ENCODE measurements around the gene TAL2. TPM values are rescaled to one million over a fixed set of nuclear protein-coding genes. Genes with fewer than 3 reads are reported as not detected.

Gene TAL2
- total RNA-seq, 1 experiment from 2014 or later, result not detected

GRCh38 chr9:105656131-105656921, 5.9 kb upstream of the TAL2 start:
- Histone ChIP-seq H3K27me3 (replicated peaks) (peaks cover 12% of the 10 kb centered on the region), H3K27ac (no peak overlapping the region), H3K36me3 (no peaks in the 10 kb centered on the region), H3K4me3 (peak overlapping the region; percentile 40), H3K9me3 (replicated peaks) (no peaks in the 10 kb centered on the region), H3K4me1 (replicated peaks) (peaks cover 16% of the 10 kb centered on the region)
- peak in 1 of 2 experiments; percentile 15 for DNase-seq (ENCODE audit: low read depth in 1 of 2, low spot score in 2 of 2)

GRCh38 chr9:105658351-105658750, 3.9 kb upstream of the TAL2 start:
- Histone ChIP-seq H3K9me3 (replicated peaks) (no peaks in the 10 kb centered on the region), H3K36me3 (no peaks in the 10 kb centered on the region), H3K27me3 (replicated peaks) (peaks cover 12% of the 10 kb centered on the region), H3K4me1 (replicated peaks) (peaks cover 25% of the 10 kb centered on the region), H3K27ac (no peak overlapping the region), H3K4me3 (no peak overlapping the region)
- DNase-seq (ENCODE audit: low read depth in 1 of 2, low spot score in 2 of 2), result no peak

- H3K4me3 ChIP-seq, result no peak overlapping the region
- peak overlapping the region; percentile 35 for H3K27ac ChIP-seq
- no peaks in the 10 kb centered on the region for H3K36me3 ChIP-seq
- no peaks in the 10 kb centered on the region for H3K9me3 ChIP-seq (replicated peaks)
- H3K4me1 ChIP-seq (replicated peaks), result peaks cover 23% of the 10 kb centered on the region
- no peak for DNase-seq (ENCODE audit: low read depth in 1 of 2, low spot score in 2 of 2)
- peaks cover 8% of the 10 kb centered on the region for H3K27me3 ChIP-seq (replicated peaks)
Measured at GRCh38 chr9:105661011-105661410, 1.2 kb upstream of the TAL2 start.

GRCh38 chr9:105663914-105664313, 1.7 kb downstream of the TAL2 start:
- Histone ChIP-seq H3K36me3 (no peaks in the 10 kb centered on the region), H3K9me3 (replicated peaks) (no peaks in the 10 kb centered on the region), H3K4me1 (replicated peaks) (peaks cover 16% of the 10 kb centered on the region), H3K27ac (no peak overlapping the region), H3K4me3 (no peak overlapping the region), H3K27me3 (replicated peaks) (0 out of 2 replicates have a peak, but pooled peaks cover 3% of the 10 kb centered on the region)
- DNase-seq (ENCODE audit: low read depth in 1 of 2, low spot score in 2 of 2), result no peak

GRCh38 chr9:105667867-105668266, 5.6 kb downstream of the TAL2 start:
- no peak for DNase-seq (ENCODE audit: low read depth in 1 of 2, low spot score in 2 of 2)
- Histone ChIP-seq H3K4me3 (no peak overlapping the region), H3K36me3 (no peaks in the 10 kb centered on the region), H3K27me3 (replicated peaks) (0 out of 2 replicates have a peak, but pooled peaks cover 3% of the 10 kb centered on the region), H3K9me3 (replicated peaks) (no peaks in the 10 kb centered on the region), H3K4me1 (replicated peaks) (no peaks in the 10 kb centered on the region), H3K27ac (no peak overlapping the region)

GRCh38 chr9:105670315-105670714, 8.1 kb downstream of the TAL2 start:
- Histone ChIP-seq H3K36me3 (no peaks in the 10 kb centered on the region), H3K27ac (no peak overlapping the region), H3K4me1 (replicated peaks) (no peaks in the 10 kb centered on the region), H3K27me3 (replicated peaks) (0 out of 2 replicates have a peak, but pooled peaks cover 3% of the 10 kb centered on the region), H3K9me3 (replicated peaks) (no peaks in the 10 kb centered on the region), H3K4me3 (no peak overlapping the region)
- DNase-seq (ENCODE audit: low read depth in 1 of 2, low spot score in 2 of 2), result no peak

- Histone ChIP-seq H3K27ac (no peak overlapping the region), H3K36me3 (no peaks in the 10 kb centered on the region), H3K9me3 (replicated peaks) (no peaks in the 10 kb centered on the region), H3K4me1 (replicated peaks) (no peaks in the 10 kb centered on the region), H3K4me3 (no peak overlapping the region), H3K27me3 (replicated peaks) (0 out of 2 replicates have a peak, but pooled peaks cover 3% of the 10 kb centered on the region)
- no peak for DNase-seq (ENCODE audit: low read depth in 1 of 2, low spot score in 2 of 2)
Measured at GRCh38 chr9:105670775-105671174, 8.5 kb downstream of the TAL2 start.

- H3K4me1 ChIP-seq (replicated peaks), result no peaks in the 10 kb centered on the region
- H3K27me3 ChIP-seq (replicated peaks), result 0 out of 2 replicates have a peak, but pooled peaks cover 3% of the 10 kb centered on the region
- H3K9me3 ChIP-seq (replicated peaks), result no peaks in the 10 kb centered on the region
- H3K27ac ChIP-seq, result no peak overlapping the region
- no peaks in the 10 kb centered on the region for H3K36me3 ChIP-seq
- no peak overlapping the region for H3K4me3 ChIP-seq
- DNase-seq (ENCODE audit: low read depth in 1 of 2, low spot score in 2 of 2), result no peak
Measured at GRCh38 chr9:105672711-105673234, 10.5 kb downstream of the TAL2 start.

GRCh38 chr9:105673850-105674387, 11.7 kb downstream of the TAL2 start:
- no peak for DNase-seq (ENCODE audit: low read depth in 1 of 2, low spot score in 2 of 2)
- no peaks in the 10 kb centered on the region for H3K36me3 ChIP-seq
- no peak overlapping the region for H3K27ac ChIP-seq
- H3K4me3 ChIP-seq, result no peak overlapping the region
- no peaks in the 10 kb centered on the region for H3K27me3 ChIP-seq (replicated peaks)
- no peaks in the 10 kb centered on the region for H3K9me3 ChIP-seq (replicated peaks)
- H3K4me1 ChIP-seq (replicated peaks), result no peaks in the 10 kb centered on the region

- Histone ChIP-seq H3K27ac (no peak overlapping the region), H3K4me3 (no peak overlapping the region), H3K4me1 (replicated peaks) (no peaks in the 10 kb centered on the region)
Measured at GRCh38 chr9:105676351-105676923, 14.2 kb downstream of the TAL2 start.

GRCh38 chr9:105678163-105678562, 15.9 kb downstream of the TAL2 start:
- no peak overlapping the region for H3K27ac ChIP-seq
- H3K4me3 ChIP-seq, result no peak overlapping the region
- no peaks in the 10 kb centered on the region for H3K4me1 ChIP-seq (replicated peaks)
- no peak for DNase-seq (ENCODE audit: low read depth in 1 of 2, low spot score in 2 of 2)
- no peaks in the 10 kb centered on the region for H3K27me3 ChIP-seq (replicated peaks)
- no peaks in the 10 kb centered on the region for H3K36me3 ChIP-seq
- no peaks in the 10 kb centered on the region for H3K9me3 ChIP-seq (replicated peaks)

More at GRCh38 chr9:105676351-105676923, 14.2 kb downstream of the TAL2 start:
- Histone ChIP-seq H3K9me3 (replicated peaks) (no peaks in the 10 kb centered on the region), H3K27me3 (replicated peaks) (no peaks in the 10 kb centered on the region), H3K36me3 (no peaks in the 10 kb centered on the region)
- DNase-seq (ENCODE audit: low read depth in 1 of 2, low spot score in 2 of 2), result no peak

- no peak for DNase-seq (ENCODE audit: low read depth in 1 of 2, low spot score in 2 of 2)
- Histone ChIP-seq H3K9me3 (replicated peaks) (no peaks in the 10 kb centered on the region), H3K27me3 (replicated peaks) (no peaks in the 10 kb centered on the region), H3K4me1 (replicated peaks) (no peaks in the 10 kb centered on the region), H3K4me3 (no peak overlapping the region), H3K27ac (no peak overlapping the region), H3K36me3 (no peaks in the 10 kb centered on the region)
Measured at GRCh38 chr9:105678781-105679180, 16.5 kb downstream of the TAL2 start.

GRCh38 chr9:105679257-105680022, 17.2 kb downstream of the TAL2 start:
- H3K36me3 ChIP-seq, result no peaks in the 10 kb centered on the region
- DNase-seq (ENCODE audit: low read depth in 1 of 2, low spot score in 2 of 2), result no peak
- H3K9me3 ChIP-seq (replicated peaks), result no peaks in the 10 kb centered on the region
- no peak overlapping the region for H3K4me3 ChIP-seq
- no peaks in the 10 kb centered on the region for H3K4me1 ChIP-seq (replicated peaks)
- H3K27ac ChIP-seq, result no peak overlapping the region
- H3K27me3 ChIP-seq (replicated peaks), result no peaks in the 10 kb centered on the region
